Measurements from ENCODE around the gene CTNNA3. TPM values are rescaled to one million over a fixed set of nuclear protein-coding genes. Genes with fewer than 3 reads are reported as not detected.

The CTNNA3 gene
- total and polyA plus RNA-seq, 2 of the 4 experiments (the other 2 are of a cell fraction) = 0.19 to 0.90 TPM

- no TSS peak for BruUV-seq (replicated peaks)
- TF ChIP-seq CHD1 (IDR thresholded peaks at IDR 0.05; ENCODE audit: low read depth, low read length) = no peak
- TF ChIP-seq FOS (IDR thresholded peaks at IDR 0.05; ENCODE audit: low read depth, low read length) = no peak
- no peak for TF ChIP-seq RAD21 (IDR thresholded peaks at IDR 0.05; ENCODE audit: low read length)
- TF ChIP-seq MXI1 (IDR thresholded peaks at IDR 0.05; ENCODE audit: borderline replicate concordance, low read depth, low read length) = no peak
- no peak for TF ChIP-seq ELK1 (IDR thresholded peaks at IDR 0.05; ENCODE audit: borderline replicate concordance, low read depth, low read length)
- no peak for TF ChIP-seq RFX5 (IDR thresholded peaks at IDR 0.05; ENCODE audit: low read depth, low read length)
- no peak for TF ChIP-seq CTCF (conservative IDR thresholded peaks at IDR 0.05; ENCODE audit: low read depth, low read length)
- TF ChIP-seq NFE2L2 (IDR thresholded peaks at IDR 0.05; ENCODE audit: low read depth, low read length) = no peak
- no peak for TF ChIP-seq MAZ (IDR thresholded peaks at IDR 0.05; ENCODE audit: borderline replicate concordance, low read depth, low read length)
- no peak for TF ChIP-seq USF2 (IDR thresholded peaks at IDR 0.05; ENCODE audit: low read depth, low read length)
- no peak for TF ChIP-seq RCOR1 (IDR thresholded peaks at IDR 0.05; ENCODE audit: insufficient replicate concordance, low read length)
- TF ChIP-seq BHLHE40 (IDR thresholded peaks at IDR 0.05; ENCODE audit: low read depth, low read length) = no peak
- no peak for TF ChIP-seq MAFK (IDR thresholded peaks at IDR 0.05; ENCODE audit: low read depth, low read length)
- no peak for TF ChIP-seq CEBPB (IDR thresholded peaks at IDR 0.05; ENCODE audit: low read depth, low read length)
- TF ChIP-seq SMC3 (IDR thresholded peaks at IDR 0.05; ENCODE audit: low read depth, low read length) = no peak
- no CpG with 5 or more reads among the region's 1 CpG for WGBS, 2 experiments (ENCODE audit: extremely low coverage in 2 of 2, insufficient read length in 1 of 2)
Observed at GRCh38 chr10:67622984-67623383, 73.0 kb downstream of the CTNNA3 start.

More at GRCh38 chr10:67622984-67623383, 73.0 kb downstream of the CTNNA3 start:
- no peak overlapping the region for H4K91ac ChIP-seq (ENCODE audit: insufficient read depth, low read depth, low read length)
- H3K9me3 ChIP-seq (ENCODE audit: control insufficient read depth, insufficient read depth, low read length) = peaks cover 2% of the 10 kb centered on the region; the same call in 1 of the 2 replicates
- ATAC-seq (ENCODE audit: low read depth) (no peak), DNase-seq (no peak)
- no peaks in the 10 kb centered on the region for H3K9me1 ChIP-seq (ENCODE audit: insufficient read depth, low read length)
- no peak overlapping the region for H2AK5ac ChIP-seq (ENCODE audit: low read depth, low read length)
- no peak overlapping the region for H3K14ac ChIP-seq (replicated peaks; ENCODE audit: low read depth, low read length)
- ChIA-PET CTCF (no interaction called here), POLR2A (ENCODE audit: unreplicated experiment) (no interaction called here)
- no peak overlapping the region for H2BK15ac ChIP-seq (ENCODE audit: low read depth, low read length)
- no peak overlapping the region for H3K18ac ChIP-seq (ENCODE audit: low read depth, low read length)
- no peak overlapping the region for H2AFZ ChIP-seq (replicated peaks; ENCODE audit: low read length, poor library complexity)
- no peak overlapping the region for H2BK5ac ChIP-seq (ENCODE audit: low read depth, low read length, poor library complexity, severe bottlenecking)
- no peak overlapping the region for H3K9ac ChIP-seq (ENCODE audit: low read depth, low read length)
- no peaks in the 10 kb centered on the region for H3K27me3 ChIP-seq (ENCODE audit: control insufficient read depth, insufficient read depth, low read length)
- no peaks in the 10 kb centered on the region for H4K20me1 ChIP-seq (ENCODE audit: insufficient read depth, low read length)
- no peak overlapping the region for H3K4ac ChIP-seq (ENCODE audit: low read depth, low read length)
- no peaks in the 10 kb centered on the region for H3K36me3 ChIP-seq (ENCODE audit: control insufficient read depth, insufficient read depth, low read length)
- dilution Hi-C loops (cut with HindIII; ENCODE audit: low sequenced_read_pairs, unreplicated experiment) = no loop called here
- no peak overlapping the region for H2BK120ac ChIP-seq (ENCODE audit: low read depth, low read length)
- no peak overlapping the region for H2BK20ac ChIP-seq (ENCODE audit: low read depth, low read length)
- no peak overlapping the region for H3K56ac ChIP-seq (ENCODE audit: extremely low read depth, insufficient read depth, low read length)
- no peak overlapping the region for H4K8ac ChIP-seq (ENCODE audit: low read depth in 2 of 2, low read length in 2 of 2)
- in situ Hi-C loops (cut with MboI; ENCODE audit: low sequenced_read_pairs) = no loop called here
- H3K4me3 ChIP-seq (ENCODE audit: insufficient read depth, low read depth, low read length) = no peak overlapping the region
- no peak overlapping the region for H2AK9ac ChIP-seq (replicated peaks; ENCODE audit: low read depth, low read length, poor library complexity)
- H3K4me2 ChIP-seq (ENCODE audit: low read depth, low read length) = no peak overlapping the region
- no peaks in the 10 kb centered on the region for H3K4me1 ChIP-seq (ENCODE audit: control insufficient read depth, insufficient read depth, low read length)
- H3K79me1 ChIP-seq (ENCODE audit: low read depth in 1 of 2, low read length in 2 of 2) = no peaks in the 10 kb centered on the region
- H3K23ac ChIP-seq (ENCODE audit: low read depth, low read length) = no peak overlapping the region
- H3K27ac ChIP-seq (ENCODE audit: insufficient read depth, low read length) = no peak overlapping the region
- intact Hi-C loops (cut with micrococcal nuclease) = no loop called here
- no peak overlapping the region for H4K5ac ChIP-seq (ENCODE audit: low read depth, low read length)
